ENCODE data around the gene CFAP46.

CFAP46 gene

GRCh38 chr10:132920101-132920925 lies 22.1 kb downstream of the CFAP46 start:
- no peak for TF ChIP-seq CTCF (conservative IDR thresholded peaks at IDR 0.05; ENCODE audit: low read depth, low read length)
- H3K4me3 ChIP-seq (ENCODE audit: low read depth, low read length) = no peak overlapping the region
- DNase-seq (ENCODE audit: low read depth) = no peak

DNA sequence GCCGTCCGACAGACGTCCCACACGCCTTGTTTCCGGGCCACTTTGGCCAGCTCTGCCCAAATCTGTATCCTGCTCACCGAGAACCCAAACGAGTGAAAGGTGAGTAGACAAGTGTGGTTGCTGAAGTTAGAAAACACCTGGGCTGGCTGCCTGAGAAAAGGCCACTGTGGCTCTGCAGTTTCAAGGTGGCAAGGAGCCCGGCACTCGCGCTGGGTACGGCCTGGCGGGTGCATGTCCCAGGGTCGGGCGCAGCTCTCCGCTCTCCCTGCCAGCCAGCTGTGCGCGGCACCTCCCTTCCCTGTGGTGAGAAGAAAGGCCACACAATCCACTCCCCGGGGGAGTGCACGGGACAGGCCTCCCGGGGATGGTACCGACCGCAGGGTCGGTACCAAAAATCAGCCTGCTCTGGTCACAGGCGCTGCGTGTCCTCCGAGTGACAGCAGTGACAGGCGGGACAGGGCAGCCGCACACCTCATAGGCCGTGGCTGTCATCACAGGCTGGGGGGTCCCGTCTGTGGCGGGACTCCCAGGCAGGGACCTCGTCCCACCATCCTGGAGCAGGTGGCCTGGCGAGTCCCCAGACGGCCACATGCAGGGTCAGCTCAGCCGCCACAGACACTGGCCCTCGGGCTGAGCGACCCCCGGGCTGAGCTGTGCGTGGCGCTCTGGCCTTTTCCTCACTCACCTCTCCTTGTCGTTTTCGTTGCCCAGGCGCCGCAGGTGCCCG lies 22.8 kb downstream of the CFAP46 start:
- no peak for DNase-seq (ENCODE audit: low read depth)
- no peak for TF ChIP-seq CTCF (conservative IDR thresholded peaks at IDR 0.05; ENCODE audit: low read depth, low read length)
- no peak overlapping the region for H3K4me3 ChIP-seq (ENCODE audit: low read depth, low read length)

GRCh38 chr10:132918617-132919373 lies 23.6 kb downstream of the CFAP46 start:
- TF ChIP-seq CTCF (conservative IDR thresholded peaks at IDR 0.05; ENCODE audit: low read depth, low read length) = no peak

GRCh38 chr10:132918264-132918616 lies 24.1 kb downstream of the CFAP46 start:
- DNase-seq (ENCODE audit: low read depth) = no peak
- TF ChIP-seq CTCF (conservative IDR thresholded peaks at IDR 0.05; ENCODE audit: low read depth, low read length) = no peak
- no peak overlapping the region for H3K4me3 ChIP-seq (ENCODE audit: low read depth, low read length)

More at GRCh38 chr10:132918617-132919373, 23.6 kb downstream of the CFAP46 start:
- H3K4me3 ChIP-seq (ENCODE audit: low read depth, low read length) = no peak overlapping the region
- no peak for DNase-seq (ENCODE audit: low read depth)

- DNase-seq (ENCODE audit: low read depth) = no peak
- no peak overlapping the region for H3K4me3 ChIP-seq (ENCODE audit: low read depth, low read length)
- no peak for TF ChIP-seq CTCF (conservative IDR thresholded peaks at IDR 0.05; ENCODE audit: low read depth, low read length)
Measured at GRCh38 chr10:132916956-132917666, 25.3 kb downstream of the CFAP46 start.

DNA sequence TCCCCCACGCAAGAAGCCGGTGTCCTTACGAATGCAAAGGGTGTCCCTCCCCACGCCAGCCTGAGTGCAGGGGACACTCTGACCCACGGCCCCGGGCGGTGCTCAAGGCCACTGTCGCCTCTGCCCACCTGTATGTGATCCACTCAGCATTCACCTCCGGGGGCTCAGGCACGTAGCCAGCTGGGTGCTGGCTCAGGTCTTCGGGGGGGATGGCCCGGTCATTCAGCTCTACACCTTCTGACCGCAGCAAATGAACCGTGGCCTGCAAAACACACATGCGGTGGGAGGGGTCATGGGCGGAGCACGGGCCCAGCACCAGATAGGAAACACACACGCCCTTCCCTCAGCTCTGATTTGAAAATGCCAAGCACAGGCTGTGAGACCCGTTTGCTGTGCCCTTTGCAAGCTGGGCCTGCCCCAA lies 25.9 kb downstream of the CFAP46 start:
- DNase-seq (ENCODE audit: low read depth) = no peak
- no peak overlapping the region for H3K4me3 ChIP-seq (ENCODE audit: low read depth, low read length)
- no peak for TF ChIP-seq CTCF (conservative IDR thresholded peaks at IDR 0.05; ENCODE audit: low read depth, low read length)
